T-cell (primary cell): ENCODE measurements around the gene EVA1B. TPM values are rescaled to one million over a fixed set of nuclear protein-coding genes. Genes with fewer than 3 reads are reported as not detected.
A peak's percentile ranks its signal among the peaks of the same experiment; 100 is the strongest.

ENCODE experiments used
- ATAC-seq, 4 experiments: fragments of 200-7000 bp in 3 of 4; fragments of 150-1000 bp in 1 of 4; cut with Tn5 transposase; replicated peaks in 1 of 4; 1 replicate in 3 of 4; 2 replicates in 1 of 4; pipeline ENCODE4 v1.10.0; 2021; ENCODE audit warnings: moderate library complexity in 3 of 4, mild to moderate bottlenecking in 2 of 4, moderate number of reproducible peaks in 1 of 4
- CTCF ChIA-PET, 2 donors: fragments of 300-600 bp; sonication (Branson Sonifier 250); formaldehyde crosslinking; loops; one replicate each; lab custom pipeline; 2022; ENCODE audit warnings: antibody characterized with exemption in 2 of 2; lab: Charles Lee
- POLR2A ChIA-PET, 2 donors: fragments of 300-600 bp; sonication (Branson Sonifier 250); formaldehyde crosslinking; loops; one replicate each; lab custom pipeline; 2022; ENCODE audit warnings: antibody characterized with exemption in 2 of 2; lab: Charles Lee
- DNase-seq, 35 experiments: peaks; one replicate each; pipeline versions ENCODE4 v3.0.0 to v3.0.0-alpha.2; 2013 to 2023
- H3K27ac ChIP-seq: one replicate; pipeline ENCODE4 v1.5.1; 2013; ENCODE audit warnings: low read length
- H3K27me3 ChIP-seq, 2 experiments: replicated peaks in 1 of 2; 1 replicate in 1 of 2; 2 replicates in 1 of 2; pipeline versions ENCODE4 v1.6.1 to v1.7.0; 2013; ENCODE audit warnings: low read length in 1 of 2, mixed read lengths in 1 of 2; ENCODE audit not compliant: control insufficient read depth in 2 of 2, insufficient read depth in 2 of 2; ENCODE audit errors: extremely low read depth in 1 of 2
- H3K36me3 ChIP-seq, 2 donors: 1 replicate in 1 of 2; 2 replicates in 1 of 2; pipeline versions ENCODE4 v1.6.1 to v1.7.0; 2013; ENCODE audit warnings: low read length in 1 of 2; ENCODE audit not compliant: control insufficient read depth in 2 of 2, insufficient read depth in 1 of 2; ENCODE audit errors: extremely low read depth in 1 of 2
- H3K4me1 ChIP-seq, 2 experiments: 1 replicate in 1 of 2; 2 replicates in 1 of 2; pipeline versions ENCODE4 v1.6.1 to v1.7.0; 2013; ENCODE audit warnings: low read length in 2 of 2, mixed read lengths in 1 of 2; ENCODE audit not compliant: insufficient read depth in 2 of 2, control insufficient read depth in 1 of 2; ENCODE audit errors: extremely low read depth in 1 of 2
- H3K4me3 ChIP-seq, 2 donors: 1 replicate in 1 of 2; 2 replicates in 1 of 2; pipeline versions ENCODE4 v1.5.1 to v1.7.0; 2013; ENCODE audit warnings: mild to moderate bottlenecking in 2 of 2, low read length in 1 of 2, moderate library complexity in 1 of 2; ENCODE audit not compliant: control insufficient read depth in 1 of 2; ENCODE audit errors: extremely low read depth in 1 of 2
- H3K9me3 ChIP-seq: 2 replicates; pipeline ENCODE4 v1.7.0; 2013
- H3K27ac Mint-ChIP-seq, 2 donors: one replicate each; pipeline ENCODE4 v1.8.0; 2020 to 2021; ENCODE audit warnings: mild to moderate bottlenecking in 2 of 2, mixed read lengths in 2 of 2
- H3K27me3 Mint-ChIP-seq, 2 donors: one replicate each; pipeline ENCODE4 v1.8.0; 2021 to 2022; ENCODE audit warnings: mixed read lengths in 2 of 2
- H3K36me3 Mint-ChIP-seq: one replicate; pipeline ENCODE4 v1.8.0; 2021; ENCODE audit warnings: mixed read lengths
- H3K4me1 Mint-ChIP-seq, 3 donors: one replicate each; pipeline ENCODE4 v1.8.0; 2020 to 2022; ENCODE audit warnings: mixed read lengths in 3 of 3, mild to moderate bottlenecking in 1 of 3
- H3K4me3 Mint-ChIP-seq, 3 donors: one replicate each; pipeline ENCODE4 v1.8.0; 2020 to 2022; ENCODE audit warnings: mild to moderate bottlenecking in 3 of 3, mixed read lengths in 3 of 3, moderate library complexity in 3 of 3
- H3K9me3 Mint-ChIP-seq, 3 donors: one replicate each; pipeline ENCODE4 v1.8.0; 2020 to 2022; ENCODE audit warnings: mixed read lengths in 3 of 3
- WGBS: methylation state at CpG from one replicate; pipeline ENCODE4 v1.1.5; 2013; ENCODE audit warnings: missing lambda C conversion rate; ENCODE audit not compliant: insufficient coverage; 5-methylcytosine and 5-hydroxymethylcytosine counted together
- total RNA-seq, 35 experiments: library from RNA in 6 of 35; stranded (reverse) in 6 of 35; fragments of 120-200 nt in 1 of 35; gene quantifications; one replicate each; pipeline versions ENCODE4 v1.2.1 to v1.2.4 and lab custom pipeline; 2013 to 2026

The EVA1B gene
- total RNA-seq, 5 donors from 2014 or later (not counting 1 experiment from before 2014, with no cell fraction given) = 2.0 to 8.1 (median 5.6) TPM

DNA sequence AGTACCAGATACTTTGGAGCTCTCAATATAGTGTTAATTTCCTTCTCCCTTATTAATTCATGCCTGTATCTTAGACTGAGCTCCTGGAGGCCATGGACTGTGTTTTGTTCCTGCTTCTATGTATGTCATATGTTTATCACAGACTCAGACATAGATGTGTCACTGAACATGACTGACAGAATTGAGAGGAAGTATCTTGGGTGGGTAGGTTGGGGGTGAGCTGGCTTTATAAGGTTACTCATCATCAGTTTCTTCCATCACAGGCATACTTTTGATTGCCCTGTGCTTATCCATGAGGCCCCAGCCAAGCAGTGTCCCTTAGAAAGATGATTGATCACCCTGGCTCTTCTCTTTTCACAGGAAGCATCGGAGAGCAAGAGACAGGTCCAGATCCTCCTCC is 22.9 kb downstream of the EVA1B start:
- no peak for DNase-seq
- Histone ChIP-seq H3K36me3 (peaks cover 8 to 78% of the 10 kb centered on the region in 2 donors), H3K27ac (no peak overlapping the region), H3K4me1 (peaks cover 0 to under 1% of the 10 kb centered on the region in 2 experiments), H3K27me3 (no peaks in the 10 kb centered on the region), H3K4me3 (no peak overlapping the region), H3K9me3 (no peaks in the 10 kb centered on the region)
- Mint-ChIP-seq H3K4me1 (peaks cover 0 to 21% (median 10%) of the 10 kb centered on the region in 3 donors), H3K9me3 (no peaks in the 10 kb centered on the region), H3K27ac (peak overlapping the region; percentile 67 to 74), H3K36me3 (peaks cover 46% of the 10 kb centered on the region), H3K27me3 (no peaks in the 10 kb centered on the region), H3K4me3 (no peak overlapping the region)
- CTCF ChIA-PET = interaction anchor here in 1 of 2 donors (0.6 to 1.4 kb wide), 4 partner anchors 13 to 45 kb away, joined by 3 to 5 read pairs (median 4); no protein-coding TSS in a partner anchor
- peak in 3 of 4 experiments; percentile 54 to 65 (median 56) for ATAC-seq
- no CpG with 5 or more reads among the region's 1 CpG for WGBS
- POLR2A ChIA-PET = interaction anchor here (0.5 to 0.8 kb wide), 2 partner anchors 144 to 358 kb away, joined by 3 to 13 read pairs; no protein-coding TSS in a partner anchor

DNA sequence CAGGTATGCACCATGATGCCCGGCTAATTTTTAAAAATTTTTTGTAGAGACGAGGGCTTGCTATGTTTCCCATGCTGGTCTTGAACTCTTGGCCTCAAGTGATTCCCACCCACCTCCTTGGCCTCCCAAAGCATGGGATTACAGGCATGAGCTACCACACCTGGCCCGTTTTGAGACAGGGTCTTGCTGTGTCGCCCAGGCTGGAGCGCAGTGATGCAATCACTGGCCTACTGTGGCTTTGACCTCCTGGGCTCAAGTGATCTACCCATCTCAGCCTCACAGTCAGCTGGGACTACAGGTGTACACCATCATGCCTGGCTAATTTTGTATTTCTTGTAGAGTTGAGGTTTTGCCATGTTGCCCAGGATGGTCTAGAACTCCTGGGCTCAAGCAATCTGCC is 24.8 kb downstream of the EVA1B start:
- 97% methylated on average over 3 of the region's 5 CpGs for WGBS
- Mint-ChIP-seq H3K9me3 (no peaks in the 10 kb centered on the region), H3K4me1 (peaks cover 0 to 14% (median 10%) of the 10 kb centered on the region in 3 donors), H3K36me3 (peaks cover 57% of the 10 kb centered on the region), H3K4me3 (no peak overlapping the region), H3K27ac (no peak overlapping the region), H3K27me3 (no peaks in the 10 kb centered on the region)
- CTCF ChIA-PET = interaction anchor here in 1 of 2 donors (0.6 kb wide), 1 partner anchor 13 kb away, joined by 3 read pairs; no protein-coding TSS in a partner anchor
- H3K9me3 ChIP-seq = no peaks in the 10 kb centered on the region
- no peak for DNase-seq
- no peak overlapping the region for H3K4me3 ChIP-seq
- POLR2A ChIA-PET = no interaction called here
- H3K27ac ChIP-seq = no peak overlapping the region
- no peak for ATAC-seq
- H3K4me1 ChIP-seq = no peaks in the 10 kb centered on the region
- H3K27me3 ChIP-seq = no peaks in the 10 kb centered on the region
- H3K36me3 ChIP-seq = peaks cover 8 to 85% of the 10 kb centered on the region in 2 donors

DNA sequence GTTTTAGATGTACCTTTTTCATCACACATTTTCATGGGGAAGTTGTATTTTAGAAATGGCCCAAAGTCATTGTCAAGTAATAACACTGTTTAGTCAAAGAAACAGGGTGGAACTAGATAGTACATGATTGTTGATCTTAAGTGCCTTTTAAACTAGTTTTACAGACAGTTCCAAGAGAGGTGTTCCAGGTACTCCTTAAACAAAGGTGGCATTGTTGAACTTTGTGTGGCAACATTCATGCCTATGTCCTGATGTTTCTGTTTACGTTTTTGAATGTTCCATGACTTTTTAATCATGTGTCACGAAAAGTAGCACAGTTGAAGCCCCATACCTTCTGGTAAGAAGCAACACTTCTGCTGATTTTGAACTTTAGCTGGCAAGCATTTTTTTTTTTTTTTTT is 26.4 kb downstream of the EVA1B start:
- H3K27me3 ChIP-seq = no peaks in the 10 kb centered on the region
- H3K27ac ChIP-seq = no peak overlapping the region
- peaks cover 7 to 85% of the 10 kb centered on the region in 2 donors for H3K36me3 ChIP-seq
- no peaks in the 10 kb centered on the region for H3K27me3 Mint-ChIP-seq
- ChIA-PET CTCF (interaction anchor here in 1 of 2 donors (0.6 kb wide), 1 partner anchor 252 kb away, joined by 3 read pairs; no protein-coding TSS in a partner anchor), POLR2A (no interaction called here)
- H3K4me1 Mint-ChIP-seq = peaks cover 0 to 14% (median 10%) of the 10 kb centered on the region in 3 donors
- no peaks in the 10 kb centered on the region for H3K9me3 Mint-ChIP-seq
- no peaks in the 10 kb centered on the region for H3K4me1 ChIP-seq
- H3K27ac Mint-ChIP-seq = no peak overlapping the region
- H3K36me3 Mint-ChIP-seq = peaks cover 54% of the 10 kb centered on the region
- H3K4me3 Mint-ChIP-seq = no peak overlapping the region
- H3K4me3 ChIP-seq = no peak overlapping the region
- WGBS = 100% methylated on average over 2 of the region's 2 CpGs
- ATAC-seq (no peak), DNase-seq (no peak)
- no peaks in the 10 kb centered on the region for H3K9me3 ChIP-seq

DNA sequence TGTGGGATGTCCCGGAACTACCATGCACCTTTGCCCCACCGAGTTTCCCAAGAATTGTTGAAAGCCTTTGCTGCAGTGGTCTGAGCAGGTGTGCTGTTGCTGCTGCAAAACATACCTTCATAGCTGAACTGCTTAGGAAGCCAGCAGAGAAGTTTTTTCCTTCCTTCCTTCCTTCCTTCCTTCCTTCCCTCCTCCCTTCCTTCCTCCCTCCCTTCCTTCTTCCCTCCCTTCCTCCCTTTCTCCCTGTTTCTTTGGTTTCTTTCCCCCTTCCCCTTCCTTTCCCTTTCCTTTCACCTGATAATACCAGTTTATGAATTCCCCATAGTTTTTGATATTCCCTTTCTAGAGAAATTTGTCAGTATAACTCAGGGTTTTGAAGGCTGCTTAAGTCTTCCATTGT is 28.1 kb downstream of the EVA1B start:
- H3K9me3 ChIP-seq = no peaks in the 10 kb centered on the region
- H3K36me3 Mint-ChIP-seq = peaks cover 55% of the 10 kb centered on the region
- ChIA-PET CTCF (interaction anchor here in 1 of 2 donors (0.6 to 1.2 kb wide), 3 partner anchors 9 to 71 kb away, joined by 3 to 16 read pairs (median 4); no protein-coding TSS in a partner anchor), POLR2A (interaction anchor here in 1 of 2 donors (0.6 kb wide), 1 partner anchor 9 kb away, joined by 4 read pairs; no protein-coding TSS in a partner anchor)
- no peak overlapping the region for H3K4me3 ChIP-seq
- H3K4me3 Mint-ChIP-seq = no peak overlapping the region
- no peaks in the 10 kb centered on the region for H3K27me3 ChIP-seq
- H3K27ac Mint-ChIP-seq = no peak overlapping the region
- peaks cover 7% of the 10 kb centered on the region in 3 donors for H3K4me1 Mint-ChIP-seq
- DNase-seq = no peak
- H3K27me3 Mint-ChIP-seq = no peaks in the 10 kb centered on the region
- no peak overlapping the region for H3K27ac ChIP-seq
- H3K9me3 Mint-ChIP-seq = no peaks in the 10 kb centered on the region
- H3K4me1 ChIP-seq = no peaks in the 10 kb centered on the region
- peaks cover 7 to 85% of the 10 kb centered on the region in 2 donors for H3K36me3 ChIP-seq
- no peak for ATAC-seq
- 60% methylated on average over 1 of the region's 2 CpGs for WGBS

DNA sequence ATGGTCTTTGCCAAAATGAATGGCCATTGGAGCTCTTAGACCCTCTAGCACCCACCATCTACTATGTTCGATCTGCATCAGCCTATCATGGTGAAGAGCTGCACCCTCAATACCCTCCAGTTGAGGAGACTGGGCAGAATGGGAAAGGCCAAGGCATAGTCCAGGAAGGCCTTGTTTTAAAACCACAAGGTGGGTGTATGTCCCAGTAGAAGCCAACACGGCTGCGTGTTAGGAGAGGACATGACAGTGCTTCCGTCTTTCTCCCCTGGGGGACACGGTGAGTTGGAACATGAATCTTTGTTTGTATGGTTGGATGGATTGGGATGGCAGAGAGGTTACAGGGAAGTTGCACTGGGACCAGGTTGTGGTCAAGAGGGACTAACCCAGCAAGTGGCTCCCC is 35.9 kb downstream of the EVA1B start:
- 95% methylated on average over 4 of the region's 5 CpGs for WGBS
- Histone ChIP-seq H3K36me3 (peaks cover 12 to 90% of the 10 kb centered on the region in 2 donors), H3K27me3 (no peaks in the 10 kb centered on the region), H3K27ac (no peak overlapping the region), H3K9me3 (no peaks in the 10 kb centered on the region), H3K4me3 (no peak overlapping the region), H3K4me1 (no peaks in the 10 kb centered on the region)
- Mint-ChIP-seq H3K27me3 (no peaks in the 10 kb centered on the region), H3K4me1 (peaks cover 11 to 21% (median 19%) of the 10 kb centered on the region in 3 donors), H3K4me3 (no peak overlapping the region), H3K36me3 (peaks cover 52% of the 10 kb centered on the region), H3K27ac (no peak overlapping the region), H3K9me3 (no peaks in the 10 kb centered on the region)
- ATAC-seq (no peak), DNase-seq (no peak)
- ChIA-PET POLR2A (interaction anchor here in 1 of 2 donors (0.6 kb wide), 1 partner anchor 110 kb away, joined by 3 read pairs; no protein-coding TSS in a partner anchor), CTCF (interaction anchor here in 1 of 2 donors (0.5 to 0.9 kb wide), 4 partner anchors 12 to 138 kb away, joined by 3 read pairs; partner anchors contain the start of gene TRAPPC3)

DNA sequence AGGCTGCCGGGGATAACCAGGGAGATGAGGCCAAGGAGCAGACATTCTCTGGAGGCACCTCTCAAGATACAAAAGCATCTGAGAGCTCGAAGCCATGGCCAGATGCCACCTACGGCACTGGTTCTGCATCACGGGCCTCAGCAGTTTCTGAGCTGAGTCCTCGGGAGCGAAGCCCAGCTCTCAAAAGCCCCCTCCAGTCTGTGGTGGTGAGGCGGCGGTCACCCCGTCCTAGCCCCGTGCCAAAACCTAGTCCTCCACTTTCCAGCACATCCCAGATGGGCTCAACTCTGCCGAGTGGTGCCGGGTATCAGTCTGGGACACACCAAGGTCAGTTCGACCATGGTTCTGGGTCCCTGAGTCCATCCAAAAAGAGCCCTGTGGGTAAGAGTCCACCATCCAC is 36.6 kb downstream of the EVA1B start:
- H3K27ac ChIP-seq = no peak overlapping the region
- ChIA-PET CTCF (interaction anchor here in 1 of 2 donors (0.6 to 1.7 kb wide), 6 partner anchors 9 to 190 kb away, joined by 3 to 16 read pairs (median 4); partner anchors contain the start of gene SH3D21), POLR2A (no interaction called here)
- DNase-seq (no peak), ATAC-seq (no peak)
- H3K27ac Mint-ChIP-seq = no peak overlapping the region
- H3K4me1 Mint-ChIP-seq = peaks cover 12 to 21% (median 19%) of the 10 kb centered on the region in 3 donors
- no peaks in the 10 kb centered on the region for H3K4me1 ChIP-seq
- H3K27me3 Mint-ChIP-seq = no peaks in the 10 kb centered on the region
- no peaks in the 10 kb centered on the region for H3K27me3 ChIP-seq
- 99% methylated on average over 10 of the region's 13 CpGs for WGBS
- H3K4me3 Mint-ChIP-seq = no peak overlapping the region
- H3K36me3 Mint-ChIP-seq = peaks cover 49% of the 10 kb centered on the region
- no peaks in the 10 kb centered on the region for H3K9me3 Mint-ChIP-seq
- no peak overlapping the region for H3K4me3 ChIP-seq
- H3K36me3 ChIP-seq = peaks cover 8 to 87% of the 10 kb centered on the region in 2 donors
- no peaks in the 10 kb centered on the region for H3K9me3 ChIP-seq
